Measurements from ENCODE around the gene LRRC41. TPM values are rescaled to one million over a fixed set of nuclear protein-coding genes. Genes with fewer than 3 reads are reported as not detected.

Gene LRRC41
- total RNA-seq, 1 experiment from 2014 or later, result 38.1 TPM

GRCh38 chr1:46247436-46248121 is 55.8 kb downstream of the LRRC41 start, which contains the start of gene RAD54L (continued):
- TF ChIP-seq, protein P1, sequence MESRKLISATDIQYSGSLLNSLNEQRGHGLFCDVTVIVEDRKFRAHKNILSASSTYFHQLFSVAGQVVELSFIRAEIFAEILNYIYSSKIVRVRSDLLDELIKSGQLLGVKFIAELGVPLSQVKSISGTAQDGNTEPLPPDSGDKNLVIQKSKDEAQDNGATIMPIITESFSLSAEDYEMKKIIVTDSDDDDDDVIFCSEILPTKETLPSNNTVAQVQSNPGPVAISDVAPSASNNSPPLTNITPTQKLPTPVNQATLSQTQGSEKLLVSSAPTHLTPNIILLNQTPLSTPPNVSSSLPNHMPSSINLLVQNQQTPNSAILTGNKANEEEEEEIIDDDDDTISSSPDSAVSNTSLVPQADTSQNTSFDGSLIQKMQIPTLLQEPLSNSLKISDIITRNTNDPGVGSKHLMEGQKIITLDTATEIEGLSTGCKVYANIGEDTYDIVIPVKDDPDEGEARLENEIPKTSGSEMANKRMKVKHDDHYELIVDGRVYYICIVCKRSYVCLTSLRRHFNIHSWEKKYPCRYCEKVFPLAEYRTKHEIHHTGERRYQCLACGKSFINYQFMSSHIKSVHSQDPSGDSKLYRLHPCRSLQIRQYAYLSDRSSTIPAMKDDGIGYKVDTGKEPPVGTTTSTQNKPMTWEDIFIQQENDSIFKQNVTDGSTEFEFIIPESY (IDR thresholded peaks at IDR 0.05; ENCODE audit: extremely low read depth, insufficient replicate concordance, low read length), result peak; percentile 77
- TF ChIP-seq ZFX (IDR thresholded peaks at IDR 0.05) (no peak), POLR2AphosphoS5 (IDR thresholded peaks at IDR 0.05; ENCODE audit: low read depth, low read length) (peak; percentile 64), CTCF (IDR thresholded peaks at IDR 0.05 in 2 of 3, conservative IDR thresholded peaks at IDR 0.05 in 1 of 3; ENCODE audit: borderline replicate concordance in 1 of 3, insufficient read depth in 1 of 3, low read depth in 2 of 3, low read length in 2 of 3) (no peak), ELF1 (IDR thresholded peaks at IDR 0.05; ENCODE audit: borderline replicate concordance, low read depth) (no peak; the same call in 1 of the 2 replicates), EZH2phosphoT487 (IDR thresholded peaks at IDR 0.05; ENCODE audit: borderline replicate concordance) (no peak)
- TF ChIP-seq, protein P2, sequence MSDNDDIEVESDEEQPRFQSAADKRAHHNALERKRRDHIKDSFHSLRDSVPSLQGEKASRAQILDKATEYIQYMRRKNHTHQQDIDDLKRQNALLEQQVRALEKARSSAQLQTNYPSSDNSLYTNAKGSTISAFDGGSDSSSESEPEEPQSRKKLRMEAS (IDR thresholded peaks at IDR 0.05), result peak; percentile 87
- TF ChIP-seq, protein P3, sequence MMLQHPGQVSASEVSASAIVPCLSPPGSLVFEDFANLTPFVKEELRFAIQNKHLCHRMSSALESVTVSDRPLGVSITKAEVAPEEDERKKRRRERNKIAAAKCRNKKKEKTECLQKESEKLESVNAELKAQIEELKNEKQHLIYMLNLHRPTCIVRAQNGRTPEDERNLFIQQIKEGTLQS (IDR thresholded peaks at IDR 0.05), result no peak
